GM23248 (cell line): ENCODE data around the gene ZNF407.

Experiments
- EZH2 ChIP-seq: fragments of 200-600 bp; sonication (generic); IDR thresholded peaks from 2 replicates; pipeline ENCODE4 v1.6.1; 2018; ENCODE audit warnings: antibody characterized with exemption, mild to moderate bottlenecking; ENCODE audit not compliant: insufficient read depth, poor library complexity, severe bottlenecking
- EZH2phosphoT487 ChIP-seq: fragments of 200-600 bp; sonication (generic); IDR thresholded peaks from 2 replicates; pipeline ENCODE4 v1.6.1; 2018; ENCODE audit warnings: antibody characterized with exemption, moderate library complexity, mild to moderate bottlenecking, low read depth; ENCODE audit not compliant: insufficient read depth

GRCh38 chr18:74635224-74635975 lies 37.7 kb downstream of the ZNF407 start:
- TF ChIP-seq EZH2 (no peak), EZH2phosphoT487 (no peak)
